K562 (cell line): Measurements from ENCODE around the gene ZNF597.

Source experiments
- CREB1 ChIP-seq, 2 experiments: sonication (generic) in 1 of 2; formaldehyde crosslinking in 1 of 2; IDR thresholded peaks; 2 replicates each; pipeline versions ENCODE4 v1.6.1 to v1.8.0; 2012 to 2022; ENCODE audit warnings: inconsistent platforms in 1 of 2, mild to moderate bottlenecking in 1 of 2, missing genetic modification reagents in 1 of 2, moderate library complexity in 1 of 2
- CXXC5 ChIP-seq: fragments of 250-450 bp; sonication (Bioruptor Pico); IDR thresholded peaks from 2 replicates; pipeline ENCODE4 v1.8.0; 2022; ENCODE audit warnings: inconsistent platforms, mild to moderate bottlenecking, moderate library complexity
- FOXK2 ChIP-seq, 2 experiments: fragments of 450-650 bp; IDR thresholded peaks in 1 of 2; conservative IDR thresholded peaks in 1 of 2; 2 replicates each; pipeline ENCODE4 v1.6.1; 2016; ENCODE audit warnings: low read depth in 2 of 2, mild to moderate bottlenecking in 1 of 2
- POLR2A ChIP-seq: fragments of 450-650 bp; conservative IDR thresholded peaks from 2 replicates; pipeline ENCODE4 v1.6.1; 2016
- RBBP5 ChIP-seq: fragments of 200-600 bp; sonication (generic); IDR thresholded peaks from 2 replicates; pipeline ENCODE4 v1.6.1; 2012; ENCODE audit warnings: borderline replicate concordance, mild to moderate bottlenecking, low read length, control low read depth, inconsistent platforms; ENCODE audit not compliant: insufficient read depth, poor library complexity, severe bottlenecking
- SIX5 ChIP-seq, 2 experiments: IDR thresholded peaks; 2 replicates each; pipeline ENCODE4 v1.6.1; 2011; ENCODE audit warnings: low read length in 2 of 2, borderline replicate concordance in 1 of 2, low read depth in 1 of 2, mild to moderate bottlenecking in 1 of 2, moderate library complexity in 1 of 2; ENCODE audit not compliant: insufficient read depth in 1 of 2
- SP1 ChIP-seq: sonication (generic); formaldehyde crosslinking; IDR thresholded peaks from 2 replicates; pipeline ENCODE4 v1.8.1; 2022; ENCODE audit warnings: mild to moderate bottlenecking, missing genetic modification reagents
- STAT5B ChIP-seq: fragments of 250-450 bp; sonication (Bioruptor Pico); IDR thresholded peaks from 2 replicates; pipeline ENCODE4 v1.8.0; 2021; ENCODE audit warnings: mild to moderate bottlenecking, inconsistent platforms
- ZNF165 ChIP-seq: fragments of 250-450 bp; sonication (Bioruptor Pico); IDR thresholded peaks from 2 replicates; pipeline ENCODE4 v1.4.0; 2020; ENCODE audit warnings: borderline replicate concordance
- TF ChIP-seq, protein P1 (sequence below): sonication (generic); formaldehyde crosslinking; IDR thresholded peaks from 2 replicates; pipeline ENCODE4 v1.9.0; 2022; ENCODE audit warnings: mild to moderate bottlenecking, missing genetic modification reagents

DNA sequence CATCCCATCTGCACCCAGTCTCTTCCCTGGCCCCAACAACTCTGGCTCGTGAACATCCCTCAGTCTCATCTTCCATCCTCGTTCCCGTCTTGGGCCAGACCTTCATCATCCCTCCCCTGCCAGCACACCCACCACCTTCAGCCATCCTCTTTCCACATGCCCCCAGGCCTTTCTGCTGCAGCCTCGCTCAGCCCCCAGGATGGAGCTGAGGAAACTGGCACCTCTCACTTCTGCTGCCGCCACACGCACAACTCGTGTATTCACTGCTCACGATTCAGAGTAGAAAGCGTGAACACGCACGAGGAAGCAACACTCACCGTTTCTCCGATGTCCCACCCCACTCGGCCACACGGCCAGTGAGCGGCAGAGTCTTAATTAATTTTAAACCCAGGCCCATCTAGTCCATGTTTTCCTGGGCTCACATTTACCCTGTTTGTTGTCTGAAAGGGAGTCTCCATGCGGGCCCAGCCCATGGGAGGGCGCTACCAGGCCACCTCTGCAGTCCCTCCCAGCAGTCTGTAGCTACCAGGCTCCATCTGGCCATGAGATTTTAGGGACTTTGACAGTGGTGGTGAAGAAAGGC, 39.4 kb upstream of the ZNF597 start:
- no peak for TF ChIP-seq CREB1 (IDR thresholded peaks at IDR 0.05)
- TF ChIP-seq CREB1 (CRISPR knock-in tag; IDR thresholded peaks at IDR 0.05), result no peak
- no peak for TF ChIP-seq POLR2A
- TF ChIP-seq SIX5 (IDR thresholded peaks at IDR 0.05; ENCODE audit: borderline replicate concordance in 1 of 2, insufficient read depth in 1 of 2, low read depth in 1 of 2, low read length in 2 of 2), result no peak
- no peak for TF ChIP-seq FOXK2 (conservative IDR thresholded peaks at IDR 0.05 in 1 of 2, IDR thresholded peaks at IDR 0.05 in 1 of 2; ENCODE audit: low read depth in 2 of 2)
- TF ChIP-seq RBBP5, result no peak
- TF ChIP-seq, protein P1, sequence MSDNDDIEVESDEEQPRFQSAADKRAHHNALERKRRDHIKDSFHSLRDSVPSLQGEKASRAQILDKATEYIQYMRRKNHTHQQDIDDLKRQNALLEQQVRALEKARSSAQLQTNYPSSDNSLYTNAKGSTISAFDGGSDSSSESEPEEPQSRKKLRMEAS (CRISPR knock-in tag), result no peak
- no peak for TF ChIP-seq STAT5B (CRISPR knock-in tag)
- TF ChIP-seq ZNF165 (CRISPR knock-in tag), result no peak
- no peak for TF ChIP-seq CXXC5 (CRISPR knock-in tag)
- TF ChIP-seq SP1, result no peak
